Measurements from ENCODE around the gene PLA2G12A.

DNA sequence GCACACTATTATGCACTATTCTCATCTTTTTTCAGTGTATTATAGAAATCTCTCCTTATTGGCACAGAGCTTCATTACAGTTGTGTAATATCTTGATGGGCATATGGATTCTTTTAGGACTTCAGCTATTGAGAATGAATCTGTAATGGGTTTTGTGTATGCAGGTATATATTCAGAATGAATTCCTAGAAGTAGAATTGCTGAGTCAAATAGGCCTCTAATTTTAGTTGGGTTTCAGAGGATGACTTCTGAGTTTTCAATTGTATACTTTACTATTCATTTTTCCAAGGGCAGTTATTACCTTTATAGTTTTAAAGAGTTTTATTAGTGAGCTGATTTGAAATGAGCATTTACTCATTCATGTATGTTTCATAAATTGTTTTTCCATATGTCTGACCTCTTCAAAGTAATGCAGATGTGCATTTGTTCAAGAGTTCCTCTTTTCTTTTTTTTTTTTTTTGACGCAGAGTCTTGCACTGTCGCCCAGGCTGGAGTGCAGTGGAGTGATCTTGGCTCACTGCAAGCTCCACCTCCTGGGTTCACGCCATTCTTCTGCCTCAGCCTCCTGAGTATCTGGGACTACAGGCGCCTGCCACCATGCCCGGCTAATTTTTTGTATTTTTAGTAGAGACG is 46.1 kb downstream of the PLA2G12A start:
- TF ChIP-seq CTCF (IDR thresholded peaks at IDR 0.05): no peak
- TF ChIP-seq MAX (IDR thresholded peaks at IDR 0.05; ENCODE audit: low read depth): no peak
- TF ChIP-seq YY1 (IDR thresholded peaks at IDR 0.05; ENCODE audit: low read depth): no peak
- no peak for TF ChIP-seq TAF1 (IDR thresholded peaks at IDR 0.05; ENCODE audit: borderline replicate concordance, low read depth, low read length)
- TF ChIP-seq NRF1 (IDR thresholded peaks at IDR 0.05; ENCODE audit: low read depth, low read length): no peak
- TF ChIP-seq MXI1 (IDR thresholded peaks at IDR 0.05; ENCODE audit: low read depth, low read length): no peak
- no peak for TF ChIP-seq CHD2 (IDR thresholded peaks at IDR 0.05; ENCODE audit: low read length, partially characterized antibody)
- TF ChIP-seq USF1 (IDR thresholded peaks at IDR 0.05; ENCODE audit: borderline replicate concordance, low read depth): no peak
- TF ChIP-seq EP300 (IDR thresholded peaks at IDR 0.05; ENCODE audit: borderline replicate concordance in 1 of 2, low read depth in 1 of 2, low read length in 1 of 2): no peak
- TF ChIP-seq FOXM1 (IDR thresholded peaks at IDR 0.05; ENCODE audit: low read depth): no peak
- TF ChIP-seq NFIC (IDR thresholded peaks at IDR 0.05; ENCODE audit: borderline replicate concordance): no peak
- no peak for TF ChIP-seq RFX5 (IDR thresholded peaks at IDR 0.05; ENCODE audit: low read length)
- TF ChIP-seq FOXJ3 (CRISPR knock-in tag; IDR thresholded peaks at IDR 0.05): no peak
- TF ChIP-seq EZH2phosphoT487 (IDR thresholded peaks at IDR 0.05; ENCODE audit: borderline replicate concordance, low read depth): no peak

Data from SK-N-SH (cell line).